ENCODE measurements around the gene TMEM42.

DNA sequence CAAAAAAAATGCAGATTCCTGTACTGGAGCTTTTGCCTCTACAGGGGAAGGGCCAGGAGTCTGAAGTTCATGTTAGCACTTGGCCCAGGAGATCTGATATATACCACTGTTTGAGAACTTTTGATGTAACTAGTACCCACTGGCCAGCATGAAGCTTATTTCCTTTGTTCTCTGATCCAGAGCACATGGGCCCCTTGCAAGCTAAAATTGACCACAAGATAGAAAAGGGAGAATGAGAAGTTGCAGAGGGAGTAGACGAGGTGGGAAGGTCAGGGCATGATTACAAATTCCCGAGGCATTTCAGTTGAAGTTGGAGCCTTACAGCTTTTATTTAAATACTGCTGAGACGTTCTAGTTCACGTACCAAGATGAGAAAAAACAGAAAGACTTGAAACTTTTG is 40.9 kb downstream of the TMEM42 start:
- TF ChIP-seq, protein P1, sequence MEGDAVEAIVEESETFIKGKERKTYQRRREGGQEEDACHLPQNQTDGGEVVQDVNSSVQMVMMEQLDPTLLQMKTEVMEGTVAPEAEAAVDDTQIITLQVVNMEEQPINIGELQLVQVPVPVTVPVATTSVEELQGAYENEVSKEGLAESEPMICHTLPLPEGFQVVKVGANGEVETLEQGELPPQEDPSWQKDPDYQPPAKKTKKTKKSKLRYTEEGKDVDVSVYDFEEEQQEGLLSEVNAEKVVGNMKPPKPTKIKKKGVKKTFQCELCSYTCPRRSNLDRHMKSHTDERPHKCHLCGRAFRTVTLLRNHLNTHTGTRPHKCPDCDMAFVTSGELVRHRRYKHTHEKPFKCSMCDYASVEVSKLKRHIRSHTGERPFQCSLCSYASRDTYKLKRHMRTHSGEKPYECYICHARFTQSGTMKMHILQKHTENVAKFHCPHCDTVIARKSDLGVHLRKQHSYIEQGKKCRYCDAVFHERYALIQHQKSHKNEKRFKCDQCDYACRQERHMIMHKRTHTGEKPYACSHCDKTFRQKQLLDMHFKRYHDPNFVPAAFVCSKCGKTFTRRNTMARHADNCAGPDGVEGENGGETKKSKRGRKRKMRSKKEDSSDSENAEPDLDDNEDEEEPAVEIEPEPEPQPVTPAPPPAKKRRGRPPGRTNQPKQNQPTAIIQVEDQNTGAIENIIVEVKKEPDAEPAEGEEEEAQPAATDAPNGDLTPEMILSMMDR (IDR thresholded peaks at IDR 0.05; ENCODE audit: poor library complexity, severe bottlenecking), result no peak
- TF ChIP-seq EP300 (conservative IDR thresholded peaks at IDR 0.05; ENCODE audit: poor library complexity, severe bottlenecking) (no peak), POLR2AphosphoS5 (IDR thresholded peaks at IDR 0.05) (no peak)
- TF ChIP-seq, protein P2, sequence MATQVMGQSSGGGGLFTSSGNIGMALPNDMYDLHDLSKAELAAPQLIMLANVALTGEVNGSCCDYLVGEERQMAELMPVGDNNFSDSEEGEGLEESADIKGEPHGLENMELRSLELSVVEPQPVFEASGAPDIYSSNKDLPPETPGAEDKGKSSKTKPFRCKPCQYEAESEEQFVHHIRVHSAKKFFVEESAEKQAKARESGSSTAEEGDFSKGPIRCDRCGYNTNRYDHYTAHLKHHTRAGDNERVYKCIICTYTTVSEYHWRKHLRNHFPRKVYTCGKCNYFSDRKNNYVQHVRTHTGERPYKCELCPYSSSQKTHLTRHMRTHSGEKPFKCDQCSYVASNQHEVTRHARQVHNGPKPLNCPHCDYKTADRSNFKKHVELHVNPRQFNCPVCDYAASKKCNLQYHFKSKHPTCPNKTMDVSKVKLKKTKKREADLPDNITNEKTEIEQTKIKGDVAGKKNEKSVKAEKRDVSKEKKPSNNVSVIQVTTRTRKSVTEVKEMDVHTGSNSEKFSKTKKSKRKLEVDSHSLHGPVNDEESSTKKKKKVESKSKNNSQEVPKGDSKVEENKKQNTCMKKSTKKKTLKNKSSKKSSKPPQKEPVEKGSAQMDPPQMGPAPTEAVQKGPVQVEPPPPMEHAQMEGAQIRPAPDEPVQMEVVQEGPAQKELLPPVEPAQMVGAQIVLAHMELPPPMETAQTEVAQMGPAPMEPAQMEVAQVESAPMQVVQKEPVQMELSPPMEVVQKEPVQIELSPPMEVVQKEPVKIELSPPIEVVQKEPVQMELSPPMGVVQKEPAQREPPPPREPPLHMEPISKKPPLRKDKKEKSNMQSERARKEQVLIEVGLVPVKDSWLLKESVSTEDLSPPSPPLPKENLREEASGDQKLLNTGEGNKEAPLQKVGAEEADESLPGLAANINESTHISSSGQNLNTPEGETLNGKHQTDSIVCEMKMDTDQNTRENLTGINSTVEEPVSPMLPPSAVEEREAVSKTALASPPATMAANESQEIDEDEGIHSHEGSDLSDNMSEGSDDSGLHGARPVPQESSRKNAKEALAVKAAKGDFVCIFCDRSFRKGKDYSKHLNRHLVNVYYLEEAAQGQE (IDR thresholded peaks at IDR 0.05; ENCODE audit: borderline replicate concordance), result no peak
